ENCODE measurements around the gene CBLN4. TPM values are rescaled to one million over a fixed set of nuclear protein-coding genes. Genes with fewer than 3 reads are reported as not detected.

Gene CBLN4
- total and polyA plus RNA-seq, 11 donors, result 0.16 TPM; not detected in 10

DNA sequence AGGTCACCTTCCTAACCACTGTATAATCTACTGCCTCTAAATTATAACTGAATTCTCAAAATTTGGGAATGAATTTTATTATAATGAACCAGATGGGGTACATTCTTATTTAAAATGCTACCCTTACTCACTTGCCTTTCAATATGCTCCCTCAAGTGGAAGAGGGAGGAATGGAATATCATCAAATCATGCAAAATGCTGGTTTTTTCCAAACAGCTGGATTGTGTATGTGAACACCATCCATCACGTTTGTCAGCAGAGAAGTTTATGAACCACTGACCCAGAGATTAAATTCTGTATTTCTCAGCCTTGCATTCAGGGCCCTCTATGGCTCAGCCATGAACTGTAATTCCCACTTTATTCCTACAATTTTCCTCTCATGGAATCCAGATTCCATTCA lies 40.5 kb downstream of the CBLN4 start:
- no peaks in the 10 kb centered on the region for H3K27me3 ChIP-seq
- no peak overlapping the region for H3K27ac ChIP-seq
- peaks cover 0 to 6% (median 0%) of the 10 kb centered on the region in 12 donors for H3K9me3 ChIP-seq
- H3K36me3 ChIP-seq, result no peaks in the 10 kb centered on the region
- no peaks in the 10 kb centered on the region for H3K4me1 ChIP-seq
- intact Hi-C loops (cut with DNase I), result no loop called here
- ATAC-seq, result no peak
- no peak overlapping the region for H3K4me3 ChIP-seq
- 26 to 38% (median 31%) methylated on average over 1 of the region's 1 CpG for WGBS, 4 donors
- DNase-seq, result no peak
- TF ChIP-seq, protein P1, sequence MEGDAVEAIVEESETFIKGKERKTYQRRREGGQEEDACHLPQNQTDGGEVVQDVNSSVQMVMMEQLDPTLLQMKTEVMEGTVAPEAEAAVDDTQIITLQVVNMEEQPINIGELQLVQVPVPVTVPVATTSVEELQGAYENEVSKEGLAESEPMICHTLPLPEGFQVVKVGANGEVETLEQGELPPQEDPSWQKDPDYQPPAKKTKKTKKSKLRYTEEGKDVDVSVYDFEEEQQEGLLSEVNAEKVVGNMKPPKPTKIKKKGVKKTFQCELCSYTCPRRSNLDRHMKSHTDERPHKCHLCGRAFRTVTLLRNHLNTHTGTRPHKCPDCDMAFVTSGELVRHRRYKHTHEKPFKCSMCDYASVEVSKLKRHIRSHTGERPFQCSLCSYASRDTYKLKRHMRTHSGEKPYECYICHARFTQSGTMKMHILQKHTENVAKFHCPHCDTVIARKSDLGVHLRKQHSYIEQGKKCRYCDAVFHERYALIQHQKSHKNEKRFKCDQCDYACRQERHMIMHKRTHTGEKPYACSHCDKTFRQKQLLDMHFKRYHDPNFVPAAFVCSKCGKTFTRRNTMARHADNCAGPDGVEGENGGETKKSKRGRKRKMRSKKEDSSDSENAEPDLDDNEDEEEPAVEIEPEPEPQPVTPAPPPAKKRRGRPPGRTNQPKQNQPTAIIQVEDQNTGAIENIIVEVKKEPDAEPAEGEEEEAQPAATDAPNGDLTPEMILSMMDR (IDR thresholded peaks at IDR 0.05), result no peak
- TF ChIP-seq POLR2A (IDR thresholded peaks at IDR 0.05), result no peak

DNA sequence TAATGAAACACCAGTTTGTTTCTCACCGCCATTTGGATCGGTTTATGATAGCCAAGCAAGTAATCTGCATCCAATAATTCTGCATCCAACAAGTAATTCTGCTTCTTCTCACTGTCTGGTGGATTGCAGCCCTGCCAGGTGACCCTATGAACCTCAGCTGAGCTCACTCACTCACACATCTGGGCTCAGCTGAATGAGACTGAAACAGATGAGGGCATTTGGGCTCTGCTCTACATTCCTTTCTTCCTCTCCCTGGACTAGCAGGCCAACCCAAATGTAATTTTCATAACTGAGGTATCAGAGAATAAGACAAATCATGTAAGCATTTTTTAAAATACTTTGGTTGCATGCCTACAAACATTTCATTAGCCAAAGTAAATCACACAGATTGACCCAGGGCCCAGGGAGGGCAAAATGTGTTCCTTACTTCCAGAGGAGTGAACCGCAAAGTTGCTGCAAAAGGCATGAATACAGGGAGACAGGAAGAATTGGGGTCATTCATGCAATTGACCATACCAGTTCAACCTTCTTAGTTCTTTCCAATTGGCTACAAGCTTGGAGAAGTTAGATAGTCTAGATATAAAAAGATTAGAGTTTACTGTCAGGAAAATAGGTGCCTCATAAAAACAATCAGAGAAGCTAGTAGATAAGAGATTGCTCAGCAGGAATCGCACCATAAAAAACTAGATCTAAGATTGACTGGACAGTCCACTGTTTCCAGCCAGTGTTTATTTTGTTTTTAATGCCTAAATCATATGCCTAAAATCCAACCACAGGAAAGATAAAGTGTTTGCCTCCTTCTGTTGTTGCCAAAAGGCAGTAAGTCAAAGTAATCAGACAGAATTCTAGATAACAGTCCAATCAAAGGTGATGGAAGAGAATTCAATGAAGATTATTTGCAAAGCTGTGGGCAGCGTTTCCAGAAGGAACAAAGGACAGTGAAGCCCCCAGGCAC lies 43.7 kb downstream of the CBLN4 start:
- H3K36me3 ChIP-seq, result no peaks in the 10 kb centered on the region
- H3K4me1 ChIP-seq, result no peaks in the 10 kb centered on the region
- TF ChIP-seq POLR2A (IDR thresholded peaks at IDR 0.05), result no peak
- TF ChIP-seq, protein P1 (IDR thresholded peaks at IDR 0.05), result no peak
- H3K4me3 ChIP-seq, result no peak overlapping the region
- intact Hi-C loops (cut with DNase I), result no loop called here
- no peaks in the 10 kb centered on the region for H3K27me3 ChIP-seq
- peaks cover 0 to 6% (median 0%) of the 10 kb centered on the region in 12 donors for H3K9me3 ChIP-seq
- H3K27ac ChIP-seq, result no peak overlapping the region
- no peak for ATAC-seq
- WGBS, 4 donors, result 60 to 78% (median 67%) methylated on average over 5 of the region's 5 CpGs
- DNase-seq, result no peak

DNA sequence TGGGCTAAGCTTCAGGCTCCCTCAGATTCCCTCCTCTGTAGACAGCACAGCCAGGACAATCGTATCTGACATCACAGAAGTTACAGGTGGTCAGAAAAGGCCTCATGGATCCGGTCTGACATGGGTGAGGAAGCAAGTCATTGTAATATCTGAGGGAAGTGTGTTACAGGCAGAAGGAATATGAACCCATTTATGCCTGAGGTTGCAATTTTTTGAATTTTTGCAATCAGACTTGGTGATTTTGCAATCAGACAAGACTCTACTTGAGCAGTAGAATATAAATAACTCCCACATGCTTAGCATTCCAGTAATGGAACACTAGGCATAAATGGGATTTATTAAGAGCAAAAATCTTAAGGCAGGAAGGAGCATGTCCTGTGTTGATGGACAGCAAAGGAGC lies 52.1 kb downstream of the CBLN4 start:
- H3K9me3 ChIP-seq, result peaks cover 0 to 11% (median 0%) of the 10 kb centered on the region in 12 donors
- 44 to 53% (median 48%) methylated on average over 2 of the region's 2 CpGs for WGBS, 4 donors
- no peaks in the 10 kb centered on the region for H3K27me3 ChIP-seq
- DNase-seq (no peak), ATAC-seq (no peak)
- no peaks in the 10 kb centered on the region for H3K36me3 ChIP-seq
- intact Hi-C loops (cut with DNase I), result no loop called here
- no peak overlapping the region for H3K4me3 ChIP-seq
- no peak overlapping the region for H3K27ac ChIP-seq
- no peak for TF ChIP-seq POLR2A (IDR thresholded peaks at IDR 0.05)
- TF ChIP-seq, protein P1 (IDR thresholded peaks at IDR 0.05), result no peak
- no peaks in the 10 kb centered on the region for H3K4me1 ChIP-seq

DNA sequence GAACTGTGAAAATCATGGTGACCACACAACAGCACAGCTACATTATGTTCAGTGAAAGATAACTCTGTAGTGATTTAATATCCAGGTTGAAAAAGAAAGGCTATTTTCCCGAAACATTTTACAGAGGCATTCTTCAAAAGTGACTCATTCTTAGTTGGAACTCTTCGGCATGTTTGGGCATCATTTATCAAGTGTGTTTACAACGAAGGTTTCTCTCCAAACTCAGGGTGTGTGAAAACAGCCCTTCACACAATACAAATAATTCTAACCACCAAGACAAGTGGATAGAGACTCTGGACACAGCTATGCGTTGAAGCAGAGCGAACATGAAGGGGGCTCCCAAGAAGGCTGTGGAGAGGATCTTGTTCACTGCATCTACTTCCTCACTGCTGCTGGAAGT lies 57.6 kb downstream of the CBLN4 start:
- peaks cover 0 to 6% (median 0%) of the 10 kb centered on the region in 12 donors for H3K9me3 ChIP-seq
- no peaks in the 10 kb centered on the region for H3K4me1 ChIP-seq
- 77 to 86% (median 84%) methylated on average over 5 of the region's 5 CpGs for WGBS, 4 donors
- no peaks in the 10 kb centered on the region for H3K36me3 ChIP-seq
- H3K27me3 ChIP-seq, result no peaks in the 10 kb centered on the region
- no peak overlapping the region for H3K27ac ChIP-seq
- intact Hi-C loops (cut with DNase I), result no loop called here
- ATAC-seq (no peak), DNase-seq (no peak)
- TF ChIP-seq POLR2A (IDR thresholded peaks at IDR 0.05), result no peak
- TF ChIP-seq, protein P1 (IDR thresholded peaks at IDR 0.05), result no peak
- H3K4me3 ChIP-seq, result no peak overlapping the region

Other genes starting within 250 kb of the CBLN4 start
- not detected for gene MC3R, start 243.2 kb upstream of the CBLN4 start, total RNA-seq
- gene MC3R, start 243.2 kb upstream of the CBLN4 start, polyA plus RNA-seq, result not detected